Measurements from ENCODE around the gene DGAT2. TPM values are rescaled to one million over a fixed set of nuclear protein-coding genes. Genes with fewer than 3 reads are reported as not detected.

The DGAT2 gene
- total RNA-seq, 1 donor from 2014 or later = 7.4 TPM

- intact Hi-C loops (cut with DNase I) = no loop called here
- no peaks in the 10 kb centered on the region for H3K36me3 ChIP-seq
- H3K27ac ChIP-seq = no peak overlapping the region
- no peaks in the 10 kb centered on the region for H3K27me3 ChIP-seq (ENCODE audit: low read depth)
- ATAC-seq (no peak), DNase-seq (no peak)
- no peaks in the 10 kb centered on the region for H3K4me1 ChIP-seq
- no peak for TF ChIP-seq CTCF (IDR thresholded peaks at IDR 0.05)
- H3K4me3 ChIP-seq = no peak overlapping the region
- H3K9me3 ChIP-seq = no peaks in the 10 kb centered on the region
These were observed 16.6 kb downstream of the DGAT2 start for GRCh38 chr11:75785187-75785586.

GRCh38 chr11:75786101-75786736 is 17.6 kb downstream of the DGAT2 start:
- Histone ChIP-seq H3K36me3 (no peaks in the 10 kb centered on the region), H3K27me3 (ENCODE audit: low read depth) (no peaks in the 10 kb centered on the region), H3K9me3 (no peaks in the 10 kb centered on the region), H3K4me1 (no peaks in the 10 kb centered on the region), H3K27ac (no peak overlapping the region), H3K4me3 (no peak overlapping the region)
- intact Hi-C loops (cut with DNase I) = no loop called here
- no peak for DNase-seq
- peak; percentile 25 to 50 for ATAC-seq
- no peak for TF ChIP-seq CTCF (IDR thresholded peaks at IDR 0.05)

- Histone ChIP-seq H3K9me3 (no peaks in the 10 kb centered on the region), H3K4me1 (no peaks in the 10 kb centered on the region), H3K36me3 (no peaks in the 10 kb centered on the region), H3K4me3 (no peak overlapping the region), H3K27me3 (ENCODE audit: low read depth) (no peaks in the 10 kb centered on the region), H3K27ac (no peak overlapping the region)
- DNase-seq (no peak), ATAC-seq (no peak)
- no peak for TF ChIP-seq CTCF (IDR thresholded peaks at IDR 0.05)
- intact Hi-C loops (cut with DNase I) = no loop called here
These were observed 20.9 kb downstream of the DGAT2 start for GRCh38 chr11:75789521-75789920.

- no peak for DNase-seq
- ATAC-seq = no peak
- intact Hi-C loops (cut with DNase I) = no loop called here
- Histone ChIP-seq H3K27me3 (ENCODE audit: low read depth) (no peaks in the 10 kb centered on the region), H3K4me3 (no peak overlapping the region), H3K9me3 (no peaks in the 10 kb centered on the region), H3K4me1 (no peaks in the 10 kb centered on the region), H3K36me3 (no peaks in the 10 kb centered on the region), H3K27ac (no peak overlapping the region)
- no peak for TF ChIP-seq CTCF (IDR thresholded peaks at IDR 0.05)
These were observed 22.4 kb downstream of the DGAT2 start for GRCh38 chr11:75790986-75791385.

GRCh38 chr11:75792127-75792731 is 23.7 kb downstream of the DGAT2 start:
- ATAC-seq (no peak), DNase-seq (no peak)
- Histone ChIP-seq H3K4me3 (no peak overlapping the region), H3K27me3 (ENCODE audit: low read depth) (no peaks in the 10 kb centered on the region), H3K36me3 (no peaks in the 10 kb centered on the region), H3K4me1 (no peaks in the 10 kb centered on the region), H3K9me3 (no peaks in the 10 kb centered on the region), H3K27ac (no peak overlapping the region)
- no peak for TF ChIP-seq CTCF (IDR thresholded peaks at IDR 0.05)
- intact Hi-C loops (cut with DNase I) = no loop called here

Measured in lower lobe of right lung (tissue), 2 donors.